ENCODE results near the gene ANO9.
"Not testable (repeated sequence)": the region's sequence is repeated elsewhere in the genome, so short reads cannot be mapped to it uniquely, and the experiment has no call there.

ANO9 gene

GRCh38 chr11:472272-472671 is 30.5 kb upstream of the ANO9 start:
- no peak for DNase-seq (ENCODE audit: low read depth in 2 of 2)

- no peak for DNase-seq (ENCODE audit: low read depth in 2 of 2)
Observed at GRCh38 chr11:471468-472145, 29.8 kb upstream of the ANO9 start.

- DNase-seq (ENCODE audit: low read depth in 2 of 2), result no peak
Observed at GRCh38 chr11:469684-470560, 28.1 kb upstream of the ANO9 start.

- DNase-seq (ENCODE audit: low read depth in 2 of 2), result not testable (repeated sequence)
Observed at GRCh38 chr11:469026-469683, 27.3 kb upstream of the ANO9 start.

- DNase-seq (ENCODE audit: low read depth in 2 of 2), result no peak
Observed at GRCh38 chr11:468493-468892, 26.7 kb upstream of the ANO9 start.

- DNase-seq (ENCODE audit: low read depth in 2 of 2), result no peak
Observed at GRCh38 chr11:468036-468435, 26.2 kb upstream of the ANO9 start.

GRCh38 chr11:465896-466530 is 24.2 kb upstream of the ANO9 start:
- no peak for DNase-seq (ENCODE audit: low read depth in 2 of 2)

GRCh38 chr11:464316-464715 is 22.5 kb upstream of the ANO9 start:
- DNase-seq (ENCODE audit: low read depth in 2 of 2), result no peak

- DNase-seq (ENCODE audit: low read depth in 2 of 2), result no peak
Observed at GRCh38 chr11:462107-462890, 20.5 kb upstream of the ANO9 start.

- no peak for DNase-seq (ENCODE audit: low read depth in 2 of 2)
Observed at GRCh38 chr11:461626-462025, 19.8 kb upstream of the ANO9 start.

- DNase-seq (ENCODE audit: low read depth in 2 of 2), result no peak
Observed at GRCh38 chr11:460331-461199, 18.8 kb upstream of the ANO9 start.

- no peak for DNase-seq (ENCODE audit: low read depth in 2 of 2)
Observed at GRCh38 chr11:459511-460220, 17.9 kb upstream of the ANO9 start.

GRCh38 chr11:457111-457760 is 15.4 kb upstream of the ANO9 start:
- DNase-seq (ENCODE audit: low read depth in 2 of 2), result no peak

GRCh38 chr11:456533-456932 is 14.7 kb upstream of the ANO9 start:
- no peak for DNase-seq (ENCODE audit: low read depth in 2 of 2)

- no peak for DNase-seq (ENCODE audit: low read depth in 2 of 2)
Observed at GRCh38 chr11:455566-456147, 13.8 kb upstream of the ANO9 start.

GRCh38 chr11:454801-455565 is 13.2 kb upstream of the ANO9 start:
- no peak for DNase-seq (ENCODE audit: low read depth in 2 of 2)

- no peak for DNase-seq (ENCODE audit: low read depth in 2 of 2)
Observed at GRCh38 chr11:454043-454442, 12.2 kb upstream of the ANO9 start.

GRCh38 chr11:453564-453963 is 11.8 kb upstream of the ANO9 start:
- DNase-seq (ENCODE audit: low read depth in 2 of 2), result no peak
